ENCODE results near the gene CUTC. TPM values are rescaled to one million over a fixed set of nuclear protein-coding genes. Genes with fewer than 3 reads are reported as not detected.

CUTC gene
- total RNA-seq, 4 donors from 2014 or later = 29.7 to 57.5 (median 42.0) TPM

GRCh38 chr10:99756159-99756558 lies 24.1 kb downstream of the CUTC start:
- ATAC-seq (ENCODE audit: low FRiP score) (no peak), DNase-seq (ENCODE audit: low spot score) (no peak)
- no peak for TF ChIP-seq CTCF (IDR thresholded peaks at IDR 0.05)

GRCh38 chr10:99758211-99758891 lies 26.3 kb downstream of the CUTC start:
- TF ChIP-seq CTCF (IDR thresholded peaks at IDR 0.05) = no peak
- DNase-seq (ENCODE audit: low spot score) = no peak
- ATAC-seq (ENCODE audit: low FRiP score) = no peak

GRCh38 chr10:99760321-99760720 lies 28.3 kb downstream of the CUTC start:
- ATAC-seq (ENCODE audit: low FRiP score) = no peak
- DNase-seq (ENCODE audit: low spot score) = no peak

GRCh38 chr10:99761365-99761764 lies 29.3 kb downstream of the CUTC start:
- DNase-seq (ENCODE audit: low spot score) (no peak), ATAC-seq (ENCODE audit: low FRiP score) (no peak)
- no peak for TF ChIP-seq CTCF (IDR thresholded peaks at IDR 0.05)

More at GRCh38 chr10:99760321-99760720, 28.3 kb downstream of the CUTC start:
- no peak for TF ChIP-seq CTCF (IDR thresholded peaks at IDR 0.05)

GRCh38 chr10:99765672-99766301 lies 33.8 kb downstream of the CUTC start:
- TF ChIP-seq CTCF (IDR thresholded peaks at IDR 0.05) = no peak
- no peak for DNase-seq (ENCODE audit: low spot score)
- no peak for ATAC-seq (ENCODE audit: low FRiP score)

- DNase-seq (ENCODE audit: low spot score) (no peak), ATAC-seq (ENCODE audit: low FRiP score) (no peak)
- TF ChIP-seq CTCF (IDR thresholded peaks at IDR 0.05) = no peak
Observed at GRCh38 chr10:99766302-99766681, 34.3 kb downstream of the CUTC start.

- ATAC-seq (ENCODE audit: low FRiP score) (no peak), DNase-seq (ENCODE audit: low spot score) (no peak)
- TF ChIP-seq CTCF (IDR thresholded peaks at IDR 0.05) = no peak
Observed at GRCh38 chr10:99767901-99768300, 35.9 kb downstream of the CUTC start.
